HepG2 (cell line): ENCODE results near the gene KIF25.

ENCODE experiments used
- FOXP1 ChIP-seq, 2 experiments: fragments of 450-650 bp in 1 of 2; IDR thresholded peaks; 2 replicates each; pipeline ENCODE4 v1.6.1; 2017 to 2018; ENCODE audit warnings: antibody characterized with exemption in 1 of 2
- POLR2A ChIP-seq, 2 experiments: IDR thresholded peaks; 2 replicates each; pipeline ENCODE4 v1.6.1; 2011; ENCODE audit warnings: low read depth in 2 of 2, low read length in 2 of 2, mild to moderate bottlenecking in 1 of 2, moderate library complexity in 1 of 2; ENCODE audit not compliant: insufficient read depth in 1 of 2
- TFAP4 ChIP-seq: sonication (generic); IDR thresholded peaks from 2 replicates; pipeline ENCODE4 v1.6.1; 2016; ENCODE audit warnings: low read depth, borderline replicate concordance
- ZNF17 ChIP-seq: sonication (generic); formaldehyde crosslinking; IDR thresholded peaks from 2 replicates; pipeline ENCODE4 v1.5.0; 2020; ENCODE audit warnings: mild to moderate bottlenecking, missing genetic modification reagents

GRCh38 chr6:168000198-168001028, 2.9 kb downstream of the KIF25 start:
- TF ChIP-seq POLR2A (IDR thresholded peaks at IDR 0.05; ENCODE audit: insufficient read depth in 1 of 2, low read depth in 2 of 2, low read length in 2 of 2) (no peak), FOXP1 (IDR thresholded peaks at IDR 0.05) (no peak), FOXP1 (CRISPR knock-in tag; IDR thresholded peaks at IDR 0.05) (no peak), TFAP4 (no peak), ZNF17 (CRISPR knock-in tag) (no peak)
